T-helper 2 cell treated with Interferon-gamma antibody and Interleukin-4, amounts not matched to agents 100 ng/mL and 5 ng/mL, for 36 hours (primary cell): Measurements from ENCODE around the gene WDR81. TPM values are rescaled to one million over a fixed set of nuclear protein-coding genes. Genes with fewer than 3 reads are reported as not detected.
"Not testable (repeated sequence)": the region's sequence is repeated elsewhere in the genome, so short reads cannot be mapped to it uniquely, and the experiment has no call there.

ENCODE experiments used
- intact Hi-C: fragments of 100-400 bp; cut with micrococcal nuclease; formaldehyde crosslinking; loops from one replicate; pipeline ENCODE4 v1.15.1; 2023
- total RNA-seq: library from RNA; stranded (reverse); gene quantifications from 2 replicates; pipeline ENCODE4 v1.2.3, GENCODE V29; 2022

WDR81 gene
- total RNA-seq, 1 donor from 2014 or later: 42.4 TPM

DNA sequence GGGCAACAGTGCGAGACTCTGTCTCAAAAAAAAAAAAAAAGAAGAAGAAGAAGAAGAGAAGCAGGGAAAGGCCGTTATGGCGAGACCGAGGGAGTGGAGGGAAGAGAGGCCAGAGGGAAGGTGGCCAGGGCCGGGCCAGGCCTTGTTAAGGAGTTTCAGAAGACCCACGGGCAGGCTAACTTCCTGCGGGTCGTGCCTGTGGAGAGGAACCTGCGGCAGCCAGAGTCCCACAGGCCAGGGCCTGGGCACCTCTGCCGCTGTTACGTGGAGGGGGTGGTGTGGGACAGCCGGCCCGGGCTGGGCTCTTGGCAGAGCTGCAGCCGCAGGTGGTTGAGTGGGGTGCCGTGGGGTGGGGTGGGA lies 5.4 kb downstream of the WDR81 start:
- intact Hi-C loops: no loop called here

DNA sequence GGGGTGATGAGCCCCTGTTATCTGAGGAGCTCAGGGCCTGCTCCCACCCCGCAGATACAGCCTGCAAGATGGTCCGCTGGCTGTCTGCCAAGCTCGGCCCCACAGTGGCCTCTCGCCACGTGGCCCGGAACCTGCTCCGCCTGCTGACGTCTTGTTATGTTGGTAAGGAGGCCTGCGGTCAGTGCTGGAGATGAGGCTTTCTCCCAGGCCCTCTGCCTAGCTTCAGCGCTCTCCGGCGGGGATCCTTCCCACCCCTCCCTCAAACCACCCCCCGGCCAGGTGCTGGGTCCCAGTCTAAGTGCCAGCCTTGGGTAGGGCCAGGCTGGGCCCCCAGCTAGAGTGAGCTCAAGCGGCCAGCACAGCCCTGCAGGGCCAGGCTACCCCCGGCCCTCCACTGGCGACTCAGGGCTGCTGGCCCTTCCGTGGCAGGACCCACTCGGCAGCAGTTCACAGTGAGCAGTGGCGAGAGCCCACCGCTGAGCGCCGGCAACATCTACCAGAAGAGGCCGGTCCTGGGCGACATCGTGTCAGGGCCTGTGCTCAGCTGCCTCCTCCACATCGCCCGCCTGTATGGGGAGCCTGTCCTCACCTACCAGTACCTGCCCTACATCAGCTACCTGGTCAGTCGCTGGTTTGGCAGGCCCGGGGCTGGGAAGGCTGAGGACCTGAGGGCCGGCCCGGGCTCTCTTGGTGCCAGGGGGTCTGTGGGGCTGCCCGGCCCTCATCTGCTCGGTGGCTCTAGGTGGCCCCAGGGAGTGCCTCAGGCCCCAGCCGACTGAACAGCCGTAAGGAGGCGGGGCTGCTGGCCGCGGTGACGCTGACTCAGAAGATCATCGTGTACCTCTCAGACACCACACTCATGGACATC lies 6.1 kb downstream of the WDR81 start:
- intact Hi-C loops: no loop called here

DNA sequence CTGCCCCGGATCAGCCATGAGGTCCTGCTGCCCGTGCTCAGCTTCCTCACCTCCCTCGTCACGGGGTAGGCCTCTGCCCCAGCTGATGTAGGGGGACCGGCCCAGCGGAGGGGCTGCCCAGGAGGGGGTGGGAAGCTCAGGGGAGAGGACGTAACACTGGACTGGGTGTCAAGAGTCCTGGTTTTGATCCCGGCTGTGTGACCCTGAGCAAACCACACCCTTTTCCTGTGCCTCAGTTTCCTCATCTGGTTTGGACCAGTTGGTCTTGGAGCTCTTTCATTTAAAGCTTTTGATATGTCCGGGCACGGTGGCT lies 6.6 kb downstream of the WDR81 start:
- intact Hi-C loops: no loop called here

DNA sequence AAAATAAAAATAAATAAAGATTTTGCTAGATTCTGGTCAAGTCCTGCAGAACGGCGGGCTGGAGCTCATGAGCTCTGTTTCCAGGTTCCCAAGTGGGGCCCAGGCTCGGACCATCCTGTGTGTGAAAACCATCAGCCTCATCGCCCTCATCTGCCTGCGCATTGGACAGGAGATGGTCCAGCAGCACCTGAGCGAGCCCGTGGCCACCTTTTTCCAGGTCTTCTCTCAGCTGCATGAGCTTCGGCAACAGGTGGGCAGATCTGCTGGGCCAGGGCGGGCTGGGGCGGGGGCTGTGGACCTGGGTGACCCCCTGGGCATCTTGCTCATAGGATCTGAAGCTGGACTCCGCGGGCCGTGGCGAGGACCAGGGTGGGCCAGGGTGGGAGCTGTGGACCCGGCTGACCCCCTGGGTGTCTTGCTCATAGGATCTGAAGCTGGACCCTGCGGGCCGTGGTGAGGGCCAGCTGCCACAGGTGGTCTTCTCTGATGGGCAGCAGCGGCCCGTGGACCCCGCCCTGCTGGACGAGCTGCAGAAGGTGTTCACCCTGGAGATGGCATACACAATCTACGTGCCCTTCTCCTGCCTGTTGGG lies 7.8 kb downstream of the WDR81 start:
- intact Hi-C loops: no loop called here

DNA sequence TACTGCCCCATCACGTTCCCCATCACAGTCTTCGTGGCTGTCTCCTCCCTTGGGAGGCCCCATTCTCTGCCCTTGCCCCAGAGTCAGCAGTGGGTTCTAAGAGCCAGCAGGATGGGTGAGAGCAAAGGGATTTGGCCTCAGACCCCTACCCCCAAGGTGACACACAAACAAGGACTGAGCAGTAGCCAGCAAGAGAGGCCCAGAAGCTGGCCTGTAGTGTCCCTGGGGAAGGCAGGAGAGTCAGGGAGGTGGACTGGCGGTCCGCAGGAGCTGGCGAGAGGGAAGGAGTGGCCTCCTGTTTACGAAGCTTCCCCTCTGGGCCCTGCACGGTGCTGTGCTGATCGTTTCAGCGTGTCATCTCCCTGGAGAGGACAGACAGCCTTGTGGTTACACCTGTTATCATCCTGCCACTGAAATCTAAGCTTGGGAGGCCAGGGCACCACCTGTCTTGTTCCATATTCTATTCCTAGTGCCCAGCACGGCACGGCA lies 8.4 kb downstream of the WDR81 start:
- intact Hi-C loops: no loop called here

DNA sequence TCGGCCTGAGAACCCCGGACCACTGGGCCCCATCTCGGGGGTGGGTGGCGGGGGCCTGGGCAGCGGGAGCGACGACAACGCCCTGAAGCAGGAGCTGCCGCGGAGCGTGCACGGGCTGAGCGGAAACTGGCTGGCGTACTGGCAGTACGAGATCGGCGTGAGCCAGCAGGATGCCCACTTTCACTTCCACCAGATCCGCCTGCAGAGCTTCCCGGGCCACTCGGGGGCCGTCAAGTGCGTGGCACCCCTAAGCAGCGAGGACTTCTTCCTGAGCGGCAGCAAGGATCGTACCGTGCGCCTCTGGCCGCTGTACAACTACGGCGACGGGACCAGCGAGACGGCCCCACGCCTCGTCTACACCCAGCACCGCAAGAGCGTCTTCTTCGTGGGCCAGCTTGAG lies 9.3 kb downstream of the WDR81 start:
- intact Hi-C loops: no loop called here

DNA sequence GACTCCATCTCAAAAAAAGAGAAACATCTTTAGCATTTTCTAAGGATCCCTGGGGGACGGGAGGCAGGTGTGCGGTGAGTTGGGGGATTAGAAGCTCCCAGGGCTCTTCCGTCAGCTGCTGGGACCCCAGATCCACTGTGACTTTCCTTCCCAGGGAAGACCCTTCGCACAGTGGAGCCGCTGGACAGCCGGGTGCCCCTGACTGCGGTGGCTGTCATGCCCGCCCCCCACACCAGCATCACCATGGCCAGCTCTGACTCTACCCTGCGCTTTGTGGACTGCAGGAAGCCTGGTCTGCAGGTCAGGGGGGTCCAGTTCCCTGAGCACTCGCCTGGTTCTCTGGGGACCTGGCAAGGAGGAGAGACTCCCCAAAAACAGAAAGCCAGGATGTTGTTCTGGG lies 10.9 kb downstream of the WDR81 start:
- intact Hi-C loops: no loop called here

DNA sequence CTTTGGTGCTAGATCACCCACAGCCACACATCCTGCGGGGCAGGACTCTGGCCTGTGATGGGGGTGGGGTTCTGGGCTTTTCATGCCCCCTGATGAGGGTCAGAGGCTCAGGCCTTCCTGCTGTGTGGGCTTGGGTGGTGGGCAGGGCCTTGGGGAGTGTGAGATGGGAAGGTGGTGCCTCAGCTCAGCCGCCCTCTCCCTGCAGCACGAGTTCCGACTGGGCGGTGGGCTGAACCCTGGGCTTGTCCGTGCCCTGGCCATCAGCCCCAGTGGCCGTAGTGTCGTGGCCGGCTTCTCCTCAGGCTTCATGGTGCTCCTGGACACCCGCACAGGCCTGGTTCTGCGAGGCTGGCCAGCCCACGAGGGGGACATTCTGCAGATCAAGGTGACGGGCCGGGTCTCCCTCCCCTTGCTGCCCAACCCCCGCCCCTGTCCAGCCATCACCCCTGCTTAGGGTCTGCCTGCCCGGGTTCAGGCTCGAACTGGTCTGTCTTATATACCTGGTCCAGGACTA lies 11.4 kb downstream of the WDR81 start:
- intact Hi-C loops: no loop called here

DNA sequence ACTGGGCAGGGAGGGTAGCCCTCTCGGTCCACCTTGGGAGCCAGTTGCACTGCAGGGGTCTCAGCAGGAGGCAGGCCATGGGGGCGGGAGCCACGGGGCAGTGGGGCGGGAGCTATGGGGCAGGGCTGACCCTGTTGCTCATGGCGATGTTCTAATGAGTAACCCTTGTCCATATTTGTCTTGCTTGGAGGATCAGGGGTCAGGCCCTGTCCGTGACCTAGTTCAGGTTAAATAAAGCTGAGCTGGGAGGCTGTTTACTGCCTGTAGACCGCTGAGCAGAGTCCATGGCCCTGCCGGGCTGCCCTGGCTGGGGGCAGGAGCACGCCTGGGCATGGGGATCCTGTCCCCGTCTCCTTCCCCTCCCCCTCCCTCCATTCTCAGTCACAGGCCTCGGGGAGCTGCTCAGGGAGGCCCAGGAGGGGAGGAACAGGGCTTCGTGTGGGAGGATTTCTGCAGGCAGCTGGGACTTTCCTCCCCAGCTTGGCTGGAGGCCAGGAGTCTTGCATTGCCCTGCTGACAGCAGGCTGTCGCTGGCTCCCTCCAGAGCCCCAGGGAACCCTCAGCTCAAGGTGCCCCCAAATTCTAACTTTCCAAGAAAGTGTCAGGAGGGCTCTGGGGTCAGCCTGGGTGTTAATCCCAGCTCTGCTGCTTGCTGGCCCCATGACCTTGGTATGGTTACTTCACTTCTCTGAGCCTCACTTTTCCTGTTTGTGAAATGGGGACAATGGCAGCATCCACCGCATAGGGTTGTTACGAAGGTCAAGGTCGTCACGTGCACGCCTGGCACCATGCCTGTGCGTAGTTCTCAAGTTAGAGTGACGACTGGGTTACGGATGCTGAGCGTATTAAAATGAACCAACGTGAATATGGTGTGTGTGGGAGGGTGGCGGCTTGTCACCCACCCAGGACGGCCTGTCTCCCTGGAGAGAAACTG lies 12.1 kb downstream of the WDR81 start:
- intact Hi-C loops: no loop called here

DNA sequence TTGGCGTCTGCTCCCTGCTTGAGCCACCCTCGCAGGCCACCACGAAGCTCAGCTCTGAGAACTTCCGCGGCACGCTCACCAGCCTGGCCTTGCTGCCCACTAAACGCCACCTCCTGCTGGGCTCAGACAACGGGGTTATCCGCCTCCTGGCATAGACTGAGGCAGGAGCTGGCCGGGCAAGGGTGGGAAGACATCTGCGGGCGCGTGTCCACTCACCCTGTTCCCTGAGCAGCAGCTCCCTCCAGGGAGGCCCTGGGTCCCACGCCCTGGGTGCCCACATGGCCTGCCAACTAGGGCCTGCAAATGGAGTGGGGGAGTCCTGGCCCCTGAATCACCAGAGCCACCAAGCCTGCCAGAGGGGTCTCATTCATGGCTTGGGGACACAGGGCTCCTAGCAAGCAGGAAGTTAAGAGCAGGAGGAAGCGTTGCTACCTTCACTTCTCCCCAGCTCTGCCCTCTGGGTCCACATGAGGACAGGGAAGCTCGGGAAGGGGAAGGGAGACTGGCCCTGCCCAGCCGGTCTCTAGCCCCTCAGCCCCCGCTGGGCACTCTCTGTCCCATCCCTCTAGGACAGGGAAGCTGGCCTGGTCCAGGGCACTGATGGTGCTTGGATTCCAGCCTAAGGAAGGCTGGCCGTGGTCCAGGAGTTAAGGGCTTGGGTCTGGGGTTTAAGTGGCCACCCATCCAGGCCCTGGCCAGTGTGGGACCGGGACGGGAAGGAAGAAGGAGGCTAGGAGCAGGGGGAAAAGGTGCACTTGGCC lies 13.2 kb downstream of the WDR81 start:
- intact Hi-C loops: no loop called here

DNA sequence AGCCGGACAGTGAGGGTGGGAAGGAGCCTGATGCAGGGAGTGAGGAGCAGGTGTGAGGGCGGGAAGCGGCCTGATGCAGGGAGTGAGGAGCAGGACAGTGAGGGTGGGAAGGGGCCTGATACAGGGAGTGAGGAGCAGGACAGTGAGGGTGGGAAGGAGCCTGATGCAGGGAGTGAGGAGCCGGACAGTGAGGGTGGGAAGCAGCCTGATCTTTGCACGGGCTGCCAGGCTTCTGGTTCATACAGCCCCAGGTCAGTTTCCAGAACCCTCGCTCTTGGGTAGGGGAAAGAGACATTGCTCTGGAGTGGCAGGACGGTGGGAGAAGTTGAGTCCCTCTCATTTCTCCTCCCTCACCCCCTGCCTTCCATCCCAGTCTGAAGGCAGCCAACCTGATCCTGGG lies 17.4 kb downstream of the WDR81 start:
- intact Hi-C loops: not testable (repeated sequence)

DNA sequence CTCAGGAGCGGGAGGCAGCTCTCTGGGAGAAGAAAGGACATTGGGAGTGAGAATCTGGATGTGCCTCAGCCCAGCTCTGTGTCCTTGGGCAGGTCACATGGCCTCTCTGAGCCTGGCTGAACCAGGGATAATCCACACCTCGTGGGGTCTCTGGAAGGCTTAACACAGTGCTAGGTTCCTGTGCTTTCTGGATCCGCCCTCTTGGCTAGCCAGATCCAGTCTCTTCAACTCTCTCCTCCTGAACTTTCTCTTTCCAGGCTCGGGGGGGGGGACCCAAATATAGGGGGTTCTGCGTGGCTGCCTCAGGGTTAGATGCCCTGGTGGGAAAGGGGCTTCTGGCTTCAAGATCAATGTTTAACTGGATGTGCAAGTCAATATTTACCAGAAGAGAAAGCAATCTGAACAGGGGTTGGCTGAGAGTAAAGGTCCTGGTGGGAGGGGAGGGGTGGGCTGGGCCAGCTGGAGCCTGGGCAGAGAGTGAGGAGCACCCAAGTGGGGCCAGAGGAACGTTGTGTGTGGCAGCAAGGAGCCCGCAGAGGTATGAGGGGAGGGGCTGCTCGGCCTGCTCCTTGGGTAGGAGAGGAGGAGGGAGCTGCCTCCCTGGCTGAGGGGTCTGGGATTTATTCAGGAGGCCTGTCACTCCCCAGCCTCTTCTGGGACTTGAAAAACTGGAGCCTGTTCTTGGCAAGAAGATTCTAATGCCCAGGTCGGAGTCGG lies 18.0 kb downstream of the WDR81 start, which contains the start of gene SERPINF2:
Gene SERPINF2, plus strand, starts transcription at position 501 of the 717 bp plus-strand sequence. CDS start 2,125 bp downstream, outside the sequence.
- intact Hi-C loops: no loop called here

DNA sequence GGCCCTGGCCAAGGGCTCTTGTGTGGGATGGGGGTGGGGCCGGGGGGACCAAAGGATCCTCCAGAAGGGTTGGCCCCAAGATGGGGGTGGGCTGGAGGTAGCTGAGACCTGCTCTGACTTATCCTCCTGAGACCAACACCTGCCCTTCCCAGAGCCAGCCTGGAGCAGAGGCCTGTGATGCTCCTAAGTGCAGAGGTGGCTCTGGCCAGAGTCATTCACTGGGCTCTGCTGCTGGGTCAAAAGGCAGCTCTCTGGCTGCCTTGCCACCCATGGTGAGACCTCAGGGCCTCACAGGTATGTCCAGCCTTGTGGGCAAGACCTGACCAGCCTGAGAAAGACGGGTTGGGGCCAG lies 18.6 kb downstream of the WDR81 start:
- intact Hi-C loops: no loop called here

DNA sequence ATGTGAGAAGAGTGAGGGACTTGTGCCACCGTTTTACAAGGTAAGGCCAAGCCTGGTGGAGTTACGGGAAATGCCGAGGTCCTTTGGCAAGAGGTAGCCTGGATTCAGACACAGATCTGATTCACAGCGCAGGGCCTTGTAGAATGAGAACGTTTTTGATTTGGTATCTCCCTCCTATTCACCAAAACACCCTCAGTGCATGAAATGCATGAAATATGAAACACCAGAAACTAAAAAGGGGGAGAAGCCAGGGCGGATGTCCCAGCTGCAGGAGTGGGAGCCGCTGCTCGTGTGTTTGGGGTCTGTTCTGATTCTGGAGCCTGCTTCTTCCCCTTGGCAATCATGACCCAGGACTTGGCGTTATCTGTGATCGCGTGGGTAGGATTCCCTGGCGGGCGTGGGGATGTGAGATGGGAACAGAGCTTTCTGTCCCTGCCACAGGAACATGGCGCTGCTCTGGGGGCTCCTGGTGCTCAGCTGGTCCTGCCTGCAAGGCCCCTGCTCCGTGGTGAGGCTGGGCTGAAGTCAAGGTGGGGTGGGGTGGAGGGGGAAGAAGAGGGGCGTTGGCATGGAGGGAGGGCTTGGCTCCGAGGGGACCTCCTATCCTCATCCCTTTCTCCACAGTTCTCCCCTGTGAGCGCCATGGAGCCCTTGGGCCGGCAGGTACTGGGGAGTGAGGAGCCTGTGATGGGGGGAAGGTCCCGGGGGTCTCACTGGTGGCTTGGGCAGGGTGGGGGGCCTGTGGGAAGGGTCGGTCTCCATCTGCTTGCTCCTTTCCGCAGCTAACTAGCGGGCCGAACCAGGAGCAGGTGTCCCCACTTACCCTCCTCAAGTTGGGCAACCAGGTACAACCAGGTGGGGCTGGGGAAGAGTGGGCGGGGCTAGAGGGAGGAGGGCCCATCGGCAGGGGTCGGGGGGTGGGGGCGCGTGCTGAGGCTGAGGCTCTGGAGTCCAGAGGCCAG lies 20.3 kb downstream of the WDR81 start:
- intact Hi-C loops: no loop called here

DNA sequence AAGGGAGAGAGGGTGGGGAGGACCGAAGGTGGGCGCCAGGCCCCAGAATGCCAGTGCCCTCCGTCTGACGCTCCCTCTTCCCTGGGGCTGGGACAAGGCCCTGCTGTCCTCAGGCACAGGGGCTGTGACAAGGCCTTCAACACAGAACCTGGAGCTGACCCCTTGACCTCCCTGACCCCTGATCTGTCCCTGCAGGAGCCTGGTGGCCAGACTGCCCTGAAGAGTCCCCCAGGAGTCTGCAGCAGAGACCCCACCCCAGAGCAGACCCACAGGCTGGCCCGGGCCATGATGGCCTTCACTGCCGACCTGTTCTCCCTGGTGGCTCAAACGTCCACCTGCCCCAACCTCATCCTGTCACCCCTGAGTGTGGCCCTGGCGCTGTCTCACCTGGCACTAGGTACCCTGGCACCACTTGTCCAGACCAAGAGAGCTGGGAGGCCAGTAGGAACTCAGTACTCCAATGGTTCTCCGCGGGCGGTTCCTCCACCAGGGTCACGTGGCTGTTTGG lies 21.1 kb downstream of the WDR81 start:
- intact Hi-C loops: no loop called here

DNA sequence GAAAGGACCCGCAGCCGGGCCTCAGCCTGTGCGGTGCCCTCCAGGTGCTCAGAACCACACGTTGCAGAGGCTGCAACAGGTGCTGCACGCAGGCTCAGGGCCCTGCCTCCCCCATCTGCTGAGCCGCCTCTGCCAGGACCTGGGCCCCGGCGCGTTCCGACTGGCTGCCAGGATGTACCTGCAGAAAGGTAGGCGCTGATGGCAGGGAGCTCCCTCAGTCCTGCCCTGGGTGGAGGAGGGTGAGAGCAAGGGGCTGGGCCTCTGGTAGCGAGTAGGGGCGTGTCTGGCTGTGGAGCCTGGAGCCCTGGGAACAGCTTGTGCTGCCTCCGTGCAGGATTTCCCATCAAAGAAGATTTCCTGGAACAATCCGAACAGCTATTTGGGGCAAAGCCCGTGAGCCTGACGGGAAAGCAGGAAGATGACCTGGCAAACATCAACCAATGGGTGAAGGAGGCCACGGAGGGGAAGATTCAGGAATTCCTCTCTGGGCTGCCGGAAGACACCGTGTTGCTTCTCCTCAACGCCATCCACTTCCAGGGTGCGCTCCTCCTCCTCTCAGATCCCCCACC lies 22.6 kb downstream of the WDR81 start:
- intact Hi-C loops: no loop called here

DNA sequence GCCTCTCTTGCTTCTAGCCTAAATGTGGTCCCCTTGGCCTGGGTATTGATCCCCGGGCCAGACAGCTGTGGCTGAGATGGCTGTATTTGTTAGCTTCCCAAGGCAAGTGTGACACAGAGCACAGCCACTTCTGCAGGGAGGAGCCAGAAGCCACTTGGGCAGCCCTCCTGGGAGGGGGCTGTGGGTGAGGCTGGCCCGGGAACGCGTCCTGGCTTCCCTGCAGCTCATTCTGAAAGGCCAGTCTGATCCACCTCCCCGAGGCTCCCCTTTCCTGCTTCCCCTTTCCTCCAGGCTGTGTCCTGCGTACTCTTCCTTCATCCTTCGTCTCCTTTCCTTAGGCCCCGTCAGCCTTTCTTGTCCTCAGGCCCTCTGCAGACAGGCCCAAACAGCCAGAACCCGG lies 26.1 kb downstream of the WDR81 start:
- intact Hi-C loops: no loop called here

DNA sequence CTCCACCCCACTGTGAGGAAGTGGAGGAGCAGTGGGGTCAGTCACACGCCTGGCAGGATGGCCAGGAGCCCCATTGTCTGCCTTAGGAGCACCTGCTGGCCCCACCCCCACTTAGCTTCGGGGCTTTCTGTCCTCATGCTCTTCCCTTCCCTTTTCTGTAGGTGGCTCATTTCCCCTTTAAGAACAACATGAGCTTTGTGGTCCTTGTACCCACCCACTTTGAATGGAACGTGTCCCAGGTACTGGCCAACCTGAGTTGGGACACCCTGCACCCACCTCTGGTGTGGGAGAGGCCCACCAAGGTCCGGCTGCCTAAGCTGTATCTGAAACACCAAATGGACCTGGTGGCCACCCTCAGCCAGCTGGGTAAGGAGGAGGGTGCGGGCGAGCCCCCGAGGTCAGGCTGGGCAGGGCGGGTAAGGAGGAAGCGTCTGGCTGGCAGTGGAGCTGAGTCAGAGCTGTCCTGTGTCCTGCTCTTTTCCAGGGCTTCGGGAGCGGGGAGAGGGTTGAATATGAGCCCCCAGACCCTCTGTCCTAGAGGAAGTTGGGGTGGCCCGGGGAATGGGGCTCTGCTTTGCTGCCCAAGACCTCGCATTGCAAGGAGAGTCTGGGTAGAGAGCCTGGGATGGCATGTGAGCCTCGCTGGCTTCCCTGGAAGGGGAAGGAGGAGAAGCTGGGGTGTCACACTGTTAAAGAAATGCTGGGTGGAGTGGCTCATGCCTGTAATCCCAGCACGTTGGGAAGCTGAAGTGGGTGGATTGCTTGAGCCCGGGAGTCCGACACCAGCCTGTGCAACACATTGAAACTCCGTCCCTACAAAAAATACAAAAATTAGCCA lies 28.1 kb downstream of the WDR81 start:
- intact Hi-C loops: no loop called here
